ENCODE data around the gene DTNB. TPM values are rescaled to one million over a fixed set of nuclear protein-coding genes. Genes with fewer than 3 reads are reported as not detected.

Gene DTNB
- total RNA-seq, 1 experiment from 2014 or later, result 19.6 TPM

- BruUV-seq (replicated peaks), result no TSS peak
- no peak for DNase-seq (ENCODE audit: low spot score)
- intact Hi-C loops (cut with micrococcal nuclease; ENCODE audit: unreplicated experiment), result no loop called here
- TF ChIP-seq EZH2 (IDR thresholded peaks at IDR 0.05; ENCODE audit: borderline replicate concordance, low read depth, low read length, poor library complexity, severe bottlenecking) (no peak), CTCF (conservative IDR thresholded peaks at IDR 0.05; ENCODE audit: low read depth, low read length) (no peak)
- Histone ChIP-seq H3K27me3 (replicated peaks; ENCODE audit: insufficient read depth, low read depth, low read length, poor library complexity) (no peaks in the 10 kb centered on the region), H3K27ac (ENCODE audit: low read depth, low read length, poor library complexity, severe bottlenecking) (no peak overlapping the region), H3K4me3 (ENCODE audit: low read depth, low read length, poor library complexity, severe bottlenecking) (no peak overlapping the region), H3K4me1 (ENCODE audit: insufficient read depth, low read length, poor library complexity, severe bottlenecking) (no peaks in the 10 kb centered on the region), H3K9me3 (ENCODE audit: low read depth, low read length, poor library complexity, severe bottlenecking) (no peaks in the 10 kb centered on the region), H3K36me3 (ENCODE audit: insufficient read depth, low read length, poor library complexity, severe bottlenecking) (no peaks in the 10 kb centered on the region)
- ChIA-PET CTCF (no interaction called here), POLR2A (ENCODE audit: low non-redundant PET) (no interaction called here)
These were observed 232.0 kb downstream of the DTNB start for GRCh38 chr2:25441353-25441752.

GRCh38 chr2:25438793-25439192, 234.6 kb downstream of the DTNB start:
- intact Hi-C loops (cut with micrococcal nuclease; ENCODE audit: unreplicated experiment), result no loop called here
- H3K27ac ChIP-seq (ENCODE audit: low read depth, low read length, poor library complexity, severe bottlenecking), result no peak overlapping the region
- CTCF ChIA-PET, result no interaction called here
- no peaks in the 10 kb centered on the region for H3K27me3 ChIP-seq (replicated peaks; ENCODE audit: insufficient read depth, low read depth, low read length, poor library complexity)
- BruUV-seq (replicated peaks), result no TSS peak
- TF ChIP-seq CTCF (conservative IDR thresholded peaks at IDR 0.05; ENCODE audit: low read depth, low read length) (no peak), EZH2 (IDR thresholded peaks at IDR 0.05; ENCODE audit: borderline replicate concordance, low read depth, low read length, poor library complexity, severe bottlenecking) (no peak)
- H3K9me3 ChIP-seq (ENCODE audit: low read depth, low read length, poor library complexity, severe bottlenecking), result no peaks in the 10 kb centered on the region
- no peak overlapping the region for H3K4me3 ChIP-seq (ENCODE audit: low read depth, low read length, poor library complexity, severe bottlenecking)
- POLR2A ChIA-PET (ENCODE audit: low non-redundant PET), result no interaction called here
- no peak for DNase-seq (ENCODE audit: low spot score)
- no peaks in the 10 kb centered on the region for H3K4me1 ChIP-seq (ENCODE audit: insufficient read depth, low read length, poor library complexity, severe bottlenecking)
- H3K36me3 ChIP-seq (ENCODE audit: insufficient read depth, low read length, poor library complexity, severe bottlenecking), result no peaks in the 10 kb centered on the region

- no peaks in the 10 kb centered on the region for H3K4me1 ChIP-seq (ENCODE audit: insufficient read depth, low read length, poor library complexity, severe bottlenecking)
These were observed 235.3 kb downstream of the DTNB start for GRCh38 chr2:25437881-25438662.

More at GRCh38 chr2:25437881-25438662, 235.3 kb downstream of the DTNB start:
- H3K27me3 ChIP-seq (replicated peaks; ENCODE audit: insufficient read depth, low read depth, low read length, poor library complexity), result no peaks in the 10 kb centered on the region
- DNase-seq (ENCODE audit: low spot score), result no peak
- H3K9me3 ChIP-seq (ENCODE audit: low read depth, low read length, poor library complexity, severe bottlenecking), result no peaks in the 10 kb centered on the region
- H3K36me3 ChIP-seq (ENCODE audit: insufficient read depth, low read length, poor library complexity, severe bottlenecking), result no peaks in the 10 kb centered on the region
- no TSS peak for BruUV-seq (replicated peaks)
- H3K27ac ChIP-seq (ENCODE audit: low read depth, low read length, poor library complexity, severe bottlenecking), result no peak overlapping the region
- TF ChIP-seq EZH2 (IDR thresholded peaks at IDR 0.05; ENCODE audit: borderline replicate concordance, low read depth, low read length, poor library complexity, severe bottlenecking) (no peak), CTCF (conservative IDR thresholded peaks at IDR 0.05; ENCODE audit: low read depth, low read length) (no peak)
- intact Hi-C loops (cut with micrococcal nuclease; ENCODE audit: unreplicated experiment), result no loop called here
- CTCF ChIA-PET, result no interaction called here
- POLR2A ChIA-PET (ENCODE audit: low non-redundant PET), result no interaction called here
- no peak overlapping the region for H3K4me3 ChIP-seq (ENCODE audit: low read depth, low read length, poor library complexity, severe bottlenecking)

Measured in A673 (cell line).